GM12874 (cell line): ENCODE data around the gene DTX4.

Experiments
- CTCF ChIP-seq: IDR thresholded peaks from 2 replicates; pipeline ENCODE4 v1.5.1; 2011; ENCODE audit warnings: low read depth, mild to moderate bottlenecking, control low read depth, low read length, moderate library complexity; ENCODE audit not compliant: insufficient read depth

The DTX4 gene

GRCh38 chr11:59187587-59187986, 15.7 kb downstream of the DTX4 start:
- no peak for TF ChIP-seq CTCF

GRCh38 chr11:59188954-59189353, 17.0 kb downstream of the DTX4 start:
- TF ChIP-seq CTCF: no peak

- TF ChIP-seq CTCF: no peak
Measured at GRCh38 chr11:59189986-59190385, 18.1 kb downstream of the DTX4 start.

- no peak for TF ChIP-seq CTCF
Measured at GRCh38 chr11:59191095-59191494, 19.2 kb downstream of the DTX4 start.

GRCh38 chr11:59191890-59192289, 20.0 kb downstream of the DTX4 start:
- TF ChIP-seq CTCF: no peak

GRCh38 chr11:59192446-59193020, 20.6 kb downstream of the DTX4 start:
- no peak for TF ChIP-seq CTCF

- TF ChIP-seq CTCF: no peak
Measured at GRCh38 chr11:59193587-59194130, 21.7 kb downstream of the DTX4 start.
